ENCODE results near the gene IGSF22. TPM values are rescaled to one million over a fixed set of nuclear protein-coding genes. Genes with fewer than 3 reads are reported as not detected.

The IGSF22 gene
- total RNA-seq, result 0.17 and 1.4 TPM in 2 replicates

- Mint-ChIP-seq H3K27me3 (peaks cover 2% of the 10 kb centered on the region), H3K36me3 (ENCODE audit: low read depth) (no peaks in the 10 kb centered on the region), H3K9me3 (no peaks in the 10 kb centered on the region), H3K4me3 (no peak within 1 kb of the TSS), H3K4me1 (peaks cover 13% of the 10 kb centered on the region), H3K27ac (no peak within 1 kb of the TSS)
- intact Hi-C loops (cut with micrococcal nuclease), result loop anchor here (10.0 kb wide), 3 partner anchors 331 to 711 kb away; partner anchors contain the start of genes GTF2H1, HPS5, LDHA and SERGEF
- ChIA-PET POLR2A (no interaction called here), CTCF (no interaction called here)
- ATAC-seq (ENCODE audit: low read depth) (no peak), DNase-seq (no peak)
- TF ChIP-seq CTCF (IDR thresholded peaks at IDR 0.05), result no peak
Observed at GRCh38 chr11:18726040-18726439, at the start of gene IGSF22. Gene IGSF22, minus strand, starts transcription at chr11:18726188. Its CDS starts 1,952 bp downstream, at chr11:18724236.

DNA sequence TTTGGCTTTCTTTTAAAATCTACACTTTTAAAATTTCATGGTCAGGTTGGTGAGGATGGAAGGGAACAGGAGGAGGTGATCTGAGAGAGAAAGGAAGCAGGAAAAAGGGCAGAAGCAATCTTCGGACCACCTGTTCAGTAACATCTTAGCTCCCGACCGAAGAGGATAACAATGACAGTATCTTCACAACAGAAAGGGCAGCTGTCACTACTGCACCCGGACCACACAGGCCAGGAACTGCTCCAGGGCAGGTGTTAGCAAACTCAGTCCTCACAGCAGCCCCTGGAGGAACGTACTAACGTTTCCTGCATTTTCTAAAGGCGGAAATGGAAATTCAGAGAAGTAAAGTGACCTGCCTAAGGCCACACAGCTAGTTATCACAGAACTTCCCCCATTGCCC lies 48.8 kb upstream of the IGSF22 start:
- no peak for TF ChIP-seq CTCF (IDR thresholded peaks at IDR 0.05)
- POLR2A ChIA-PET, result no interaction called here
- Mint-ChIP-seq H3K36me3 (ENCODE audit: low read depth) (no peaks in the 10 kb centered on the region), H3K9me3 (no peaks in the 10 kb centered on the region), H3K4me1 (no peaks in the 10 kb centered on the region), H3K27ac (no peak overlapping the region), H3K4me3 (no peak overlapping the region), H3K27me3 (peaks cover 15% of the 10 kb centered on the region)
- ATAC-seq (ENCODE audit: low read depth) (no peak), DNase-seq (no peak)
- intact Hi-C loops (cut with micrococcal nuclease), result no loop called here
- CTCF ChIA-PET, result no interaction called here

GRCh38 chr11:18773681-18774080 lies 47.7 kb upstream of the IGSF22 start:
- no peak for TF ChIP-seq CTCF (IDR thresholded peaks at IDR 0.05)
- H3K27ac Mint-ChIP-seq, result no peak overlapping the region
- no peak for ATAC-seq (ENCODE audit: low read depth)
- peaks cover 15% of the 10 kb centered on the region for H3K27me3 Mint-ChIP-seq
- CTCF ChIA-PET, result no interaction called here
- no peaks in the 10 kb centered on the region for H3K9me3 Mint-ChIP-seq
- intact Hi-C loops (cut with micrococcal nuclease), result no loop called here
- DNase-seq, result no peak
- peaks cover 3% of the 10 kb centered on the region for H3K4me1 Mint-ChIP-seq
- H3K4me3 Mint-ChIP-seq, result no peak overlapping the region
- no peaks in the 10 kb centered on the region for H3K36me3 Mint-ChIP-seq (ENCODE audit: low read depth)
- POLR2A ChIA-PET, result no interaction called here

DNA sequence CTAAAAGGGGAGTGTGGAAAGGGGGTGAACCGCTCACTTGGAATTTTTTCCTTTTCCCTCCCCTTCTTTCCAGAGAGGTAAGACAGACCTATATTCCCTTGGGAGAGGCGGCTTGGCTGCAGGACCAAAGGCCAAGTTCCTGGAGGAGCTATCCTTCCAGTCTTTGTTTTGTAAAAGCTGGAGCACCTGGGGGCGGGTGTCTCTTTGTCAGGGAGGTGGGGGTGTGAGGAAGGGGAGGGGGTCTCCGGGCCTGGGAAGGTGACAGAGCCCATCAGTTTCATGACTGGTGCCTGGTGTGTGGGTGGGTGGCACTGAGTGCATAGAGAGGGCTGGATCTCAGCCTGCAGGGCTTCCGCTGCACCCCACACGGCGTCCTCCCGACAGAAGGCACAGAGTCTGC lies 47.1 kb upstream of the IGSF22 start:
- H3K4me3 Mint-ChIP-seq, result no peak overlapping the region
- no peaks in the 10 kb centered on the region for H3K36me3 Mint-ChIP-seq (ENCODE audit: low read depth)
- CTCF ChIA-PET, result no interaction called here
- DNase-seq (no peak), ATAC-seq (ENCODE audit: low read depth) (no peak)
- POLR2A ChIA-PET, result no interaction called here
- H3K9me3 Mint-ChIP-seq, result no peaks in the 10 kb centered on the region
- intact Hi-C loops (cut with micrococcal nuclease), result no loop called here
- peaks cover 15% of the 10 kb centered on the region for H3K27me3 Mint-ChIP-seq
- no peak for TF ChIP-seq CTCF (IDR thresholded peaks at IDR 0.05)
- peaks cover 4% of the 10 kb centered on the region for H3K4me1 Mint-ChIP-seq
- H3K27ac Mint-ChIP-seq, result no peak overlapping the region

GRCh38 chr11:18772211-18772610 lies 46.2 kb upstream of the IGSF22 start:
- peaks cover 15% of the 10 kb centered on the region for H3K27me3 Mint-ChIP-seq
- ChIA-PET CTCF (no interaction called here), POLR2A (no interaction called here)
- H3K27ac Mint-ChIP-seq, result no peak overlapping the region
- intact Hi-C loops (cut with micrococcal nuclease), result no loop called here
- H3K4me3 Mint-ChIP-seq, result no peak overlapping the region
- ATAC-seq (ENCODE audit: low read depth) (no peak), DNase-seq (no peak)
- H3K36me3 Mint-ChIP-seq (ENCODE audit: low read depth), result no peaks in the 10 kb centered on the region
- H3K9me3 Mint-ChIP-seq, result no peaks in the 10 kb centered on the region
- no peak for TF ChIP-seq CTCF (IDR thresholded peaks at IDR 0.05)
- peaks cover 4% of the 10 kb centered on the region for H3K4me1 Mint-ChIP-seq

All from activated B cell treated with CpG ODN at 0.5 μM for 24 hours (primary cell).